Kidney (tissue), 14 donors: ENCODE measurements around the gene NUP98. TPM values are rescaled to one million over a fixed set of nuclear protein-coding genes. Genes with fewer than 3 reads are reported as not detected.

ENCODE experiments used
- DNase-seq, 5 donors: peaks; one replicate each; pipeline ENCODE4 v3.0.0-alpha.2; 2013 to 2020
- FAIRE-seq: peaks from 2 replicates; lab custom pipeline; 2012; peaks lifted over from hg19 to GRCh38; lab: Jason Lieb, UNC
- H3K27ac ChIP-seq, 2 donors: one replicate each; pipeline ENCODE4 v1.7.0; 2013; ENCODE audit warnings: low read depth in 2 of 2, low read length in 2 of 2, inconsistent platforms in 1 of 2
- H3K27me3 ChIP-seq: one replicate; pipeline ENCODE4 v1.7.1; 2013; ENCODE audit warnings: low read length, inconsistent platforms; ENCODE audit not compliant: control insufficient read depth, insufficient read depth
- H3K36me3 ChIP-seq, 3 donors: one replicate each; pipeline versions ENCODE4 v1.7.0 to v1.7.1; 2013; ENCODE audit warnings: low read length in 3 of 3, control low read depth in 1 of 3, inconsistent platforms in 1 of 3; ENCODE audit not compliant: insufficient read depth in 3 of 3, control insufficient read depth in 2 of 3
- H3K4me1 ChIP-seq, 3 donors: one replicate each; pipeline versions ENCODE4 v1.7.0 to v1.7.1; 2013; ENCODE audit warnings: low read length in 3 of 3, inconsistent platforms in 1 of 3, low read depth in 1 of 3; ENCODE audit not compliant: control insufficient read depth in 2 of 3, insufficient read depth in 2 of 3
- H3K4me3 ChIP-seq, 3 donors: one replicate each; pipeline versions ENCODE4 v1.7.0 to v1.8.1; 2013; ENCODE audit warnings: low read length in 3 of 3, control low read depth in 1 of 3, inconsistent platforms in 1 of 3
- H3K9ac ChIP-seq, 3 donors: one replicate each; pipeline versions ENCODE4 v1.7.0 to v1.7.1; 2013; ENCODE audit warnings: low read length in 3 of 3, control low read depth in 1 of 3, inconsistent platforms in 1 of 3
- H3K9me3 ChIP-seq, 3 donors: one replicate each; pipeline versions ENCODE4 v1.7.0 to v1.7.1; 2013; ENCODE audit warnings: low read length in 3 of 3, control low read depth in 1 of 3, inconsistent platforms in 1 of 3; ENCODE audit not compliant: control insufficient read depth in 2 of 3, insufficient read depth in 1 of 3
- CTCF ChIP-seq: IDR thresholded peaks from 3 replicates; pipeline ENCODE4 v1.5.1; 2012; ENCODE audit warnings: mild to moderate bottlenecking, moderate library complexity, borderline replicate concordance; ENCODE audit not compliant: insufficient read depth; ENCODE audit errors: extremely low read depth
- intact Hi-C: fragments of 100-400 bp; cut with DNase I; formaldehyde crosslinking; loops from one replicate; pipeline ENCODE4 v1.11.1; 2022
- polyA plus RNA-seq: library from polyadenylated mRNA; stranded (reverse); fragments of 350-450 nt; fragmentation: Illumina TruSeq; extraction: RNeasy Lipid Tissue Mini Kit (QIAGEN cat#74804); gene quantifications from one replicate; pipeline ENCODE4 v1.2.3, GENCODE V29; 2014; ENCODE audit warnings: low read depth, low replicate concordance; ENCODE audit not compliant: insufficient read depth
- total RNA-seq: library from RNA; stranded (reverse); fragmentation: NEBNext Ultra II Directional; extraction: Animal tissue kit (Norgen Biotek cat#: 25700); gene quantifications from one replicate; pipeline ENCODE4 v1.2.1, GENCODE V29; 2021
- donor health status: control.
- donor health status: control.
- donor health status: control.
- donor health status: control.
- donor health status: control.
- donor health status: DM: yes; HTN: yes; CAD: no.
- donor health status: Normal renal cell carcinoma (clear cell type).

Gene NUP98
- total and polyA plus RNA-seq, 2 donors from 2014 or later, result 23.8 to 67.6 TPM

GRCh38 chr11:3700410-3700809 lies 96.9 kb downstream of the NUP98 start:
- H3K27me3 ChIP-seq, result no peaks in the 10 kb centered on the region
- DNase-seq (no peak), FAIRE-seq (no peak)
- no peak overlapping the region for H3K27ac ChIP-seq
- H3K4me3 ChIP-seq, result no peak overlapping the region
- TF ChIP-seq CTCF, result no peak
- intact Hi-C loops, result no loop called here
- H3K4me1 ChIP-seq, result no peaks in the 10 kb centered on the region
- no peak overlapping the region for H3K9ac ChIP-seq
- H3K36me3 ChIP-seq, result peaks cover 5 to 53% (median 28%) of the 10 kb centered on the region in 3 donors
- H3K9me3 ChIP-seq, result no peaks in the 10 kb centered on the region

- FAIRE-seq (no peak), DNase-seq (no peak)
- intact Hi-C loops, result no loop called here
- TF ChIP-seq CTCF, result no peak
- no peak overlapping the region for H3K4me3 ChIP-seq
- H3K36me3 ChIP-seq, result peaks cover 10 to 41% (median 29%) of the 10 kb centered on the region in 3 donors
- no peaks in the 10 kb centered on the region for H3K9me3 ChIP-seq
- no peaks in the 10 kb centered on the region for H3K4me1 ChIP-seq
- H3K27me3 ChIP-seq, result no peaks in the 10 kb centered on the region
- no peak overlapping the region for H3K9ac ChIP-seq
- H3K27ac ChIP-seq, result no peak overlapping the region
Measured at GRCh38 chr11:3686751-3687150, 110.6 kb downstream of the NUP98 start.

GRCh38 chr11:3685923-3686322 lies 111.4 kb downstream of the NUP98 start:
- Histone ChIP-seq H3K36me3 (peaks cover 13 to 39% (median 32%) of the 10 kb centered on the region in 3 donors), H3K4me3 (no peak overlapping the region), H3K9me3 (no peaks in the 10 kb centered on the region), H3K27me3 (no peaks in the 10 kb centered on the region), H3K4me1 (no peaks in the 10 kb centered on the region), H3K9ac (no peak overlapping the region), H3K27ac (no peak overlapping the region)
- TF ChIP-seq CTCF, result no peak
- no peak for FAIRE-seq
- intact Hi-C loops, result no loop called here
- no peak for DNase-seq

- H3K4me1 ChIP-seq, result no peaks in the 10 kb centered on the region
- no peak for FAIRE-seq
- H3K4me3 ChIP-seq, result no peak overlapping the region
- no peak overlapping the region for H3K27ac ChIP-seq
- DNase-seq, result no peak
- H3K9ac ChIP-seq, result no peak overlapping the region
- H3K9me3 ChIP-seq, result no peaks in the 10 kb centered on the region
- intact Hi-C loops, result no loop called here
- TF ChIP-seq CTCF, result no peak
- H3K27me3 ChIP-seq, result no peaks in the 10 kb centered on the region
- H3K36me3 ChIP-seq, result peaks cover 16 to 40% (median 34%) of the 10 kb centered on the region in 3 donors
Measured at GRCh38 chr11:3684819-3685172, 112.6 kb downstream of the NUP98 start.
